Ramos (cell line): ENCODE results near the gene IDS.
"Not testable (repeated sequence)": the region's sequence is repeated elsewhere in the genome, so short reads cannot be mapped to it uniquely, and the experiment has no call there.

Experiments
- in situ Hi-C: fragments of 300-500 bp; cut with MboI; formaldehyde crosslinking; loops from one replicate; pipeline ENCODE4 v1.14.3; 2022; ENCODE audit warnings: low sequenced_read_pairs; ENCODE audit not compliant: unreplicated experiment

Gene IDS

DNA sequence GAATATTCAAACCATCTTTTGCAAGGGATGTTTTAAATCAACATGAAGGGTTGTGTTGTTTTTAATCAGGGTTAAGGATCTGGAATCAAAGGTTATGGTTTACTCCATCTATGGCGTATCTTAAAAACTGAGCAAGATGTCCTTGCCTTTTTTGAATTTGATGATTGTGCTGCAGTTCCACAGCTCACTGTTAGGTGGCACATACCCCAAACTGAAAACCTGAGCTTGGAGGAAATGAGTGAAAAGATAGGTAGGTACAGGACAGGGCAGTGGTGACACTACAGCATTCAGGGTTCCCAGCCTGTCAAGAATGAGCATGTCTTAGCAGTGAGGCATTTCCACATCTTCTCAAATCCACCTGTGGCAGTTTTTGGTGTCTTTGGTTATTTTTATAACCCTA is 22.6 kb upstream of the IDS start:
- in situ Hi-C loops, result no loop called here

GRCh38 chrX:149526318-149527033 is 21.4 kb upstream of the IDS start:
- in situ Hi-C loops, result not testable (repeated sequence)

GRCh38 chrX:149525903-149526302 is 20.8 kb upstream of the IDS start:
- in situ Hi-C loops, result not testable (repeated sequence)

GRCh38 chrX:149525389-149525788 is 20.3 kb upstream of the IDS start:
- in situ Hi-C loops, result not testable (repeated sequence)

DNA sequence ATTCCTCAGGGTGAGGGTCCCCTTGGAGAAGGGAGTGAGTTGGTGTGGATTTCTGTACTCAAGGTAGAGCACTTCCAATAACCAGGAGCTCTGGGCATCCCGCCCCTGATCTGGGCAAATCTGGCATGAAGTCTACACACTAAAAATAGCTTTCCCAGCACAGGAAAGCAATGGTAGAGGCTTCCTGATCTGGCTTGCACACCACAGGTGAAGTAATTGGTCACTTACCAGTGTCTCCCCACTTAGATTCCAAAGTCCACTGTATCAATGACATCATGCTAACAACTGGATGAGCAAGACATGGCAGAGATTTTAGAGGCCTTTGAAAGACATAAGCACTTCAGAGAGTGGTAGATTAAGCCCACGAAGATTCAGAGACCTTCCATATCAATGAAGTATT is 17.8 kb upstream of the IDS start:
- in situ Hi-C loops, result no loop called here

GRCh38 chrX:149521438-149521837 is 16.3 kb upstream of the IDS start:
- in situ Hi-C loops, result no loop called here

DNA sequence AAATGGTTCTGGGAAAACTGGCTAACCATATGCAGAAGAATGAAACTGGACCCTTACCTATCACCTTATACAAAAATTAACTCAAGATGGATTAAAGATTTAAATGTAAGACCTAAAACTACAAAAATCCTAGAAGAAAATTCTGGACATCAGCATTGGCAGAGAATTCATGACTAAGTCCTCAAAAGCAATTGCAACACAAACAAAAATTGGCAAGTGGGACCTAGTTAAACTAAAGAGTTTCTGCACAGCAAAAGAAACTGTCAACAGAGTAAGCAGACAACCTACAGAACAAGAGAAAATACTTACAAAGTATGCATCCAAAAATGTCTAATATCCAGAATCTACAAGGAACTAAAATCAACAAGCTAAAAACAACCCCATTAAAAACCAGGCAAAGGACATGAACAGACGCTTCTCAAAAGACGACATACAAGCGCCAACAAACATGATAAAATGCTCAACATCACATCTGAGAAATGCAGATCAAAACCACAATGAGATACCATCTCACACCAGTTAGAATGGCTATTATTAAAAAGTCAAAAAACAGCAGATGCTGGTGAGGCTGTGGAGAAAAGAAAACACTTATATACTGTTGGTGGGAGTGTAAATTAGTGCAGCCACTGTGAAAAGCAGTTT is 15.7 kb upstream of the IDS start:
- in situ Hi-C loops, result not testable (repeated sequence)

- in situ Hi-C loops, result no loop called here
Measured at GRCh38 chrX:149518236-149518635, 13.1 kb upstream of the IDS start.

GRCh38 chrX:149517308-149517707 is 12.2 kb upstream of the IDS start:
- in situ Hi-C loops, result no loop called here

DNA sequence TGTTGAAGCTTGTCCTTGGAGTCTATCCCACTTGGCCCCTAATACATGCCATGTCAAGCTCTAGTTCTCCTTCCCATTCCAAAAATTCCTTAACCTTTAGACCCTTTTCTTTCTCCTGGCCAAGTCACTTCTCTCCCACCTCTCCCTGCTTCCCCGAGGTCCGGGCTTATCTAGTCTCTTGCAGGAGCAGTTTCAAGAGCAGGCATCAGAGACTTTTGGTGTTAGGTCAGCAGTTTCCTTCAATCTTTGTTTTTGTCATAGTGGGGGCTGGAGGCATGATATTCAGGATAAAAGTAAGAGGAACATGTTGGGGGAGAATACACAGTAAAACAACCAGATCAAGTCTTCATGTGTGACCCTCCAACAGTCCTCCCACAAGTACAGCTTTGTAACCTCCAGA is 11.5 kb upstream of the IDS start:
- in situ Hi-C loops, result no loop called here

- in situ Hi-C loops, result no loop called here
Measured at GRCh38 chrX:149515954-149516602, 11.0 kb upstream of the IDS start.

GRCh38 chrX:149513825-149514428 is 8.8 kb upstream of the IDS start:
- in situ Hi-C loops, result no loop called here

- in situ Hi-C loops, result no loop called here
Measured at GRCh38 chrX:149512225-149512885, 7.2 kb upstream of the IDS start.

DNA sequence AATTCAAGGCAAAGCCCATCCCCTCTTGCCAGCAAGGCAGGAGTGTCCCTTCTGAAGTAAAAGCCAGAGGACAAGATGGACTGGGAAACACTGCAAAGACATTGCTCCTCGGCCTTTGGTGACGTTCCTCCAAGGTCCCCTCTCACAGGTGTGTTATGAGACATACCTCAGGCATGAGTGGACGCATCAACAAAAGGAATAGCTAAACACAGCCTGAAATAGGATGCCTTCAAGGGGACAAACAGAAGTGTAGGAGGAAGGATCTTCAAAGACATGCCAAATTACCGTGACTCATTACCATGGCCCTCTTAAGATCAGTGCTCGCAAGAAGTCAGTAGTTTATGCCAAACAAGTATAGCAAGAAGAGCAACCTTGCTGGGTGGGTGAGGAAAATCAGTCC is 6.0 kb upstream of the IDS start:
- in situ Hi-C loops, result no loop called here

DNA sequence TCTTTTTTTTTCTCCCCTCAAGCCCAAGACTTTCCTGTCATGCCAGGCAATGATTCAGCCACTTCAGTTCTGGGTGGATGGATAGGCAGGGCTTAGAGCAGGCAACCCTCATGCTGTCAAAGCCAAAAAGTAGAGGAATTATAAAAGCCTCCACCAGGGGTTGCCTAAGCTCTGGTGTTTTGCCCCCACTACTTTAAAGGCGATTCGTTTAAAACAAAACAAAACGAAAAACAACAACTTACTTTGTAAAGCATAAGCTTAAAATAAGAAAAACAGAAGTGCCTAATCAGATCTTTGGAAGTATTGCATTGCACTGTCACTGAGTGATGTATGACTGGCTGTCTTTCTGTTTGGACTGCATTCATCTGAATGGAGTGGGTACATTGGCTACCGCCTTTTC is 5.3 kb upstream of the IDS start:
- in situ Hi-C loops, result no loop called here

GRCh38 chrX:149508467-149508866 is 3.4 kb upstream of the IDS start:
- in situ Hi-C loops, result no loop called here

DNA sequence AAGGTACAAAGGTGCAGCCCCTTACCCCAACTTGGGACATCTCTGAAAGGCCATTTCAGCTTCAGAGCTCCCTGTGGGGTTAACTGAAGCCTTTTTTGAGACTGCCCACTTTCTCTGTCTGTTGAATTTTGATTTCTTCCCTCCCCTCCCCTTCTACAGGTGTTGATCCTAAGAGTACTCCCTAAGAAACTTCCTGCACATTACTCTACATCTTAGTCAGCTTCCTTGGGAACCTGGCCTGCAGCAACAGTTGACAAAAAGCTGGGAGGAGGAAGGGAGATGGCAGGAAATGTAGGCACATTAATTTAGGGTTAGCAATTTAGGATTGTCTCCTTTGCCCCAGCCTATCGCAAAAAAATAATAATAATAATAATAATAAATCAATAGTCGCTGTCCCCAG is 1.2 kb upstream of the IDS start:
- in situ Hi-C loops, result no loop called here

- in situ Hi-C loops, result no loop called here
Measured at GRCh38 chrX:149505671-149506070, 565 bp upstream of the IDS start.

- in situ Hi-C loops, result no loop called here
Measured at GRCh38 chrX:149504226-149504914, 736 bp downstream of the IDS start.

- in situ Hi-C loops, result not testable (repeated sequence)
Measured at GRCh38 chrX:149503446-149503845, 1.7 kb downstream of the IDS start.
